ENCODE data around the gene ZNF804A.

GRCh38 chr2:184727813-184728212, 129.5 kb downstream of the ZNF804A start:
- TF ChIP-seq CTCF (IDR thresholded peaks at IDR 0.05) (no peak), POLR2AphosphoS5 (IDR thresholded peaks at IDR 0.05) (no peak)
